ENCODE measurements around the gene TEX2.

GRCh38 chr17:64145375-64145750, 117.7 kb downstream of the TEX2 start:
- TF ChIP-seq GATA2 (CRISPR knock-in tag; IDR thresholded peaks at IDR 0.05), result no peak
- 0 out of 2 replicates have a peak, but pooled peaks have one; percentile 14 for TF ChIP-seq CTCF (IDR thresholded peaks at IDR 0.05)
